NCI-H1105 treated with DMSO at 0.1 percent for 48 hours (cell line): ENCODE data around the gene STK4.
A peak's percentile ranks its signal among the peaks of the same experiment; 100 is the strongest.

Source experiments
- DNase-seq: peaks from one replicate; lab custom pipeline; 2025; lab: John Stamatoyannopoulos, UW

The STK4 gene

DNA sequence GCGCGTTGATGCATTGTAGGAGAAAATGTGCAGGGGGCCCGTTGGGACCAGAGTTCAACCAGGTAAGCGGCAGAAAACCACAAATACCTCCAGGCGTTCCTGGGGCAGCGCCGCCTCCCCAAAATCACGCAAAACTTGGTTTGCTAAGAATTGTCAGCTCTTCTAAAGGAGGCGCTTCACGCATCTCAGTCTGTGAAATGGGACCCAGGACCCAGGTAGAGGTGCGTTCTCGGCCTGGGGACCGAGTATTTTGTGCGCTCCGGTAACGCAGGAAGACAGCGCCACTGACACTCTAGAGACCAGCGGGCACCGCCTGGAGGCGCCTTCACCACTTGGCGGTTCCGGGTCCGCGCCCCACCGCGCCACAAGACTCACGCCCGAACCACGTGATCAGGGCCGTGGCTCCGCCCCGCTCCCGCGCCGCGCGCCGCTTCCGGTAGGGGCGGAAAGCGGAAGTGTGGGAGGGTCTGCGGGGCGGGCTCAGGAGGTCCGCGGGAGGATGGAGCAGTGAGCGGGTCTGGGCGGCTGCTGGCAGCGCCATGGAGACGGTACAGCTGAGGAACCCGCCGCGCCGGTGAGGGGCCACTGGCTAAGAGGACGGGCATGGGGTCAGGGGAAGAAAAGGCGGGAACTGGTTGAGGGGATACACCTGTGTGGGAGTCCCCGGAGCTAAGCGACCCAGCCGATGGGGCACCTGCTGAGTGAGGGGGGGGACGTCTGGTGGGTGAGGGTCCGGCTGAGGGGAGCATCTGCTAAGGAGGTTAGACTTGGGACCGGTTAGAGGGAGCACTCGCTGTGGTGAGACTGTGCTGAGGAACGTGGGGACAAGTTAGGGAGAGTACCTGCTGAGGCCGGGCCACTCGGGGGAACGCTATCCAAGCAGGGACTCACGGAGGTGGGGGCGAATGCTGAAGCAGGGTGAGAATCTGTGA, at the start of gene STK4:
TSS of gene STK4 (plus strand) at position 483 of the 932 bp plus-strand sequence. CDS start at position 540, 57 bp downstream.
- DNase-seq = peak; percentile 88

DNA sequence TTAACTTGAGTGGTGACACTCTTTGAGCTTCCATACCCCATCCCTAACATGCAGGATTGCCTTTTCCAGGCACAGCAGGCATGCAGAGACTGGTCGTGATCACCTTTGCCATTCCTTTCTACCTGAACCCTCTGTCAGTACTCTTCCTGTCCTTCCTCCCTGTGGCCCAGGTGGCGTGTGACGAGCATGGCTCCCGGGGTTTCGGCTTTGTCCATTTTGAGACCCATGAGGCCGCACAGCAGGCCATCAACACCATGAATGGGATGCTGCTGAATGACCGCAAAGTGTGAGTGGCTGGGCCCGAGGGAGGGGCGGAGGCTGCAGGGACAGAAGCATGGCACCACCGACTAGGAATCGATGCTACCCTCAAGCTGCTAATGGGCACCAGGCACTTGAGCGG, 49.7 kb upstream of the STK4 start:
- DNase-seq = no peak

DNA sequence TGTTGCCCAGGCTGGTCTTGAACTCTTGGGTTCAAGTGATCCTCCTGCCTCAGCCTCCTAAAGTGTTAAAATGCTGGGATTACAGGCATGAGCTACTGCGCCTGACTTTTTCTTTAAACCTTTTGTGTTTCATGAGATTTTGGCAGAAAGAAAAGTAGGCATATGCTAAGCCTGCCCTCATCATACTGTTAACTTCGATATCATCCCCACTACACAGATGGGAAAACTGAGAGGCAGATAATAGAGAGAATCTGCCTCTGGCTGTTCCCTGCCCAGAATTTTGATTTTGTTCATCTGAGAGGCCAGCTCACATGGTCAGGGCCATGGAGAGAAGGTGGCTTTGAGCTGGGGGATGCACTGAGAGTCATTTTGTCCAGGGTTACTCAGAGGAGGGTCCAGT, 48.9 kb upstream of the STK4 start:
- DNase-seq = no peak

DNA sequence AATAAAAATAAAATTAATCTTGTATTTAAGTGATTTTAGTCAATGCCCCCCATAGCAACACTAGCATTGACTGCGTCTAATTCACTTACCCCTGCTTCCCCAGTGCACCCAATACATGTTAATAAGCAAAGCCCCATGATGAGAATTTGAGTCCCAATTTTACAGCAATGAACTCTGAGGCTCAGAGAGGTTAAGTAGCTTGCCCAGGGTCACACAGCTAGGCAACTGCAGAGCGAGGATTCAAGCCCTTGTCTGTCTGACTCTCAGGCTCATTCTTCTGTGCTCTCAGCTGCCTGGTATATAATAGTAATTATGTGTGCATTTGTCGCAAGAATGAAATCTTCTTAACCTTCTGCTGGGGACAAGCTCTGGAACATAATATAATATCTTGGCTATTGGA, 48.0 kb upstream of the STK4 start:
- no peak for DNase-seq

DNA sequence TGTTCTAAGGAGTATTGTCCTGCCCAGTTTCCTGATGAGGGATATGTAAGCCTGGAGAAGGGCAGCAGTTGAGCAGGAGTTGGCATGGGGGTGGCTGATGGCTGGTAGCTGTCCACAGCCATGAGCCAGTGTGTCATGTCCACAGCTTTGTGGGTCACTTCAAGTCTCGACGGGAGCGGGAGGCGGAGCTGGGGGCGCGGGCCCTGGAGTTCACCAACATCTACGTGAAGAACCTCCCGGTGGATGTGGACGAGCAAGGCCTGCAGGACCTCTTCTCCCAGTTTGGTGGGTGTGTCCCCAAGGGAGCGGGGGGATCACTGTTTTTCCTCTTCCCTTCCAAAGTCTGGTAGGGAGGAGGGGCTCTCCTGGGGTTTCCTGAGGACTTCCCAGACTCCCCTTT, 47.6 kb upstream of the STK4 start:
- no peak for DNase-seq

DNA sequence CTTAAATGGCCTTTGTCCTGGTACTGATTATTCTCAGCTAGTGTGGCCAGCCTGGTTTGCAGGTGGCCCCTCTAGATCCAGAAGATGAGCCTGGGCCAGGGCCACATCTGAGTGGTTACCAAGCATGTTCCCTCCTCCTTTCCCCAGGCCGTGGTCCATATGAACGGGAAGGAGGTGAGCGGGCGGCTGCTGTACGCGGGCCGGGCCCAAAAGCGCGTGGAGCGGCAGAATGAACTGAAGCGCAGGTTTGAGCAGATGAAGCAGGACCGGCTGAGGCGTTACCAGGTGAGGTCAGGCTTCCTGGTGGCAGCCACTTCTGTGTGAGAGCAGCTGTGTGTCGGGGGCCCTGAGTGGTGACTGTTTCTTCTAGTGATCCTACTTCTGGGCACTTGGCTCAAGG, 44.9 kb upstream of the STK4 start:
- DNase-seq = no peak

DNA sequence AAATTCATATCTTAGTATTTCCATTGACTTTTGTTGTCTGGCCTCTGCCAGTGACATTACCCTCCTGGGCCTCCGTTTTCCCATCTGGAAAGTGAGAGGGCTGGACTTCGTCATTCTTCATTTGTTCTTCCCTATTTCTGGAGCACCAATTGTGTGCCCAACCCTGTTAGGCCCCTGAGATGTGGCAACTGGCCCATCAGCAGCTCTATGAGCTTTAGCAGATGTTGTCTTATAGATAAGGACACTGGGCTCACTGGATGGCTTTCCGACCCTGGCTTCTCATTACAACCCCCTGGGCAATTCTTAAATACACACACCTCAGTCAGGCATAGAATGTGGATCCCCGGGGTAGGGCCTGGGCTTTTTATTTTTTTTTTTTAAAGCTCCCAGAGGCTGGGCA, 41.8 kb upstream of the STK4 start:
- no peak for DNase-seq

DNA sequence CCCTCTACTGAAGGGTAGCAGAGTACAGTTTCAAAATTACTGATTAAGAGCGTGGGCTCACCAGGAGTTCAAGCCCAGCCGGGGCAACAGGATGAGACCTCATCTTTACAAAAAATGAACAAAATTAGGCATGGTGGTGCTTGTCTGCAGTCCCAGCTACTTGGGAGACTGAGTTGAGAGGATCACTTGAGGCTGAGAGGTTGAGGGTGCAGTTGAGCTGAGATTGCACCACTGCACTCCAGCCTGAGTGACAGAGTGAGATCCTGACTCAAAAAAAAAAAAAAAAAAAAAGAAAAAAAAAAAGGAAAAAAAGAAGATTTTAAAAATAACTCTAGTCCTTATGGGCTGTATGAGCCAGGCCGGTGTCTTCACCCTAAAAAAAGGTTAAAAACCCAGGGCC, 37.7 kb upstream of the STK4 start:
- DNase-seq = no peak

DNA sequence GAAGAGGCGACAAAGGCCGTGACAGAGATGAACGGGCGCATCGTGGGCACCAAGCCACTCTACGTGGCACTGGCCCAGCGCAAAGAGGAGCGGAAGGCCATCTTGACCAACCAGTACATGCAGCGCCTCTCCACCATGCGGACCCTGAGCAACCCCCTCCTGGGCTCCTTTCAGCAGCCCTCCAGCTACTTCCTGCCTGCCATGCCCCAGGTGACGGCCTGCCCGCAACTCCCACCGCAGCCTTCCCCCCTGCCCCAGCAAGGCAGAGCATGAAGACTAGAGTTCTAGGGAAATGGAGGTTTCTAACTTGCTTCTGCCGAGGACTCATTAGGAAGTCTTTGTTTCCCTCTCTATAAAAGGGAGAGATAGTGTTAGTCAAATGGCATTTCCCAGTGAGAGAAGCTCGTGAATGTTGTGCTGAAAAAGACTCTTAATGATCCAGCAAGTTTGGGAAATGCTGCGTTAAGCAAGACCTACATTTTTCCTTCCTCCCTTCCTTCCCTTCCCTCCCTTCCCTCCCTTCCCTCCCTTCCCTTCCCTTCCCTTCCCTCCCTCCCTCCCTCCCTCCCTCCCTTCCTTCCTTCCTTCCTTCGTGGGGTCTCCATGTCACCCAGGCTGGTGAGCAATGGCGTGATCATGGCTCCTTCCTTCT, 35.7 kb upstream of the STK4 start:
- DNase-seq = no peak

DNA sequence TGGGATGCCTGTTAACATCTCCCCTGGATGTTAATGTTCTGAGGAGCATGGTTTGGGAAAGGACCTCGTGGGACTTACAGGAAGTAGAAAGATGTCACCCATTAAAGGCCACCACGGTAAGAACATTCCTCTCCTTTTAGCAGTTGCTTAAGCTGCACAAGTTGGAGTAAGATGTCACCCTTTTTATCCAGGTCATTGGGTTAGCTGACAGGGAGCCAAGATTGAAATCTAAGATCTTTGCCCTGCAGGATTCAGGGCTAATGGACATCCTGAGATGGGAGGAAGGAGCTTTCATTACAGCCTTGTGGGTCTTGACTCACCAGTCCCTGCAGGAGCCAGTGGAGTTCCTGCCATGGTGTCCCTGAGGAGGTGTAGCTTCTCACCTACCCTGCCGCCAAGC, 34.4 kb upstream of the STK4 start:
- DNase-seq = no peak

DNA sequence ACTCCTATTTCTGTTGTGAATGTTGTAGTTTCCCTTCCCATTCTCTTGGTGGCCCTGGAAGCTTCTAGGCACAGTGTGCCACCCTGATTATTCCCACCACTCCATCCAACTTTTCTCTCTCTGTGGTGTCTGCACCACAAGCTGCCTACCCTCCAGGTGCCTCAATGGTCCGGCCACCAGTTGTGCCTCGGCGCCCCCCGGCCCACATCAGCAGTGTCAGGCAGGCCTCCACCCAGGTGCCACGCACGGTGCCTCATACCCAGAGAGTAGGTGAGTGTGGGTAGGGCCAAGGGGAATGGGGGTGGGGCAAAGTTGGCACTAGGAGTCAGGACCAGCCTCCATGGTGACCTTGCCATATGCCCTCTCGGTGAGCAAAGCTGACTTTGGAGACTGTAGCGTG, 33.4 kb upstream of the STK4 start:
- no peak for DNase-seq

DNA sequence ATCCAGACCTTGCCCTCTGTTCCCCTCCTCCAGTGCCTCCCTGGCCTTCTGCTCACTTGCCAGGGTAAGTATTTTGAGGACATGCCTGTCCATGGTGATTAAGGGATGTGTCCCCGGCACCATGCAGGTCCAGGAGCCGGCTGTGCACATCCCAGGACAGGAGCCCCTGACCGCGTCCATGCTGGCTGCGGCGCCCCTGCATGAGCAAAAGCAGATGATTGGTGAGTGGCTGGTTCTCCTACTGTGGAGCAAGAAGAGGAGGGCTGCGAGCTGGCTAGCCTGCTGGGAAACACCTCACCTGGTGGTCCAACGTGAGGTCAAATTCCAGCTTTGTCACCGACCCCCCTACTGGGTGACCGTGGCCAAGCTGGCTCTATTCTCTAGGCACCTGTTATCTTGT, 29.8 kb upstream of the STK4 start:
- no peak for DNase-seq

DNA sequence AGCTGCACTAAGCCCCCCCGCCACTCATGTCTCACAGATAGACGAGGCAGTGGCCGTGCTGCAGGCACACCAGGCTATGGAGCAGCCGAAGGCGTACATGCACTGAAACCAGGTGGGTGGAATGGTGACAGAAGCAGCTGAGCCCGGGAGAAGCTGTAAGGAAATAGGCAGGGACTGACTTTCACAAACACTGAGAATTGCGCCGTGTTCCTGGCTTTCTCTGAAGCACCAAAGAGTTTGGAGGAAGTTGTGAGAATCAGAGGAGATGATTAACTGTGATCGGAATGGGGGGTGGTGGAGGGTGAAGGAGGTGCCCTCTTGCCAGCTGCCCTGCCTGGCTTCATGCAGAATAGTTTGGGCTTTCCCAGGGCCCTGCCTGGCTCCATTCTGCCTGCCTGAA, 27.7 kb upstream of the STK4 start:
- DNase-seq = no peak

DNA sequence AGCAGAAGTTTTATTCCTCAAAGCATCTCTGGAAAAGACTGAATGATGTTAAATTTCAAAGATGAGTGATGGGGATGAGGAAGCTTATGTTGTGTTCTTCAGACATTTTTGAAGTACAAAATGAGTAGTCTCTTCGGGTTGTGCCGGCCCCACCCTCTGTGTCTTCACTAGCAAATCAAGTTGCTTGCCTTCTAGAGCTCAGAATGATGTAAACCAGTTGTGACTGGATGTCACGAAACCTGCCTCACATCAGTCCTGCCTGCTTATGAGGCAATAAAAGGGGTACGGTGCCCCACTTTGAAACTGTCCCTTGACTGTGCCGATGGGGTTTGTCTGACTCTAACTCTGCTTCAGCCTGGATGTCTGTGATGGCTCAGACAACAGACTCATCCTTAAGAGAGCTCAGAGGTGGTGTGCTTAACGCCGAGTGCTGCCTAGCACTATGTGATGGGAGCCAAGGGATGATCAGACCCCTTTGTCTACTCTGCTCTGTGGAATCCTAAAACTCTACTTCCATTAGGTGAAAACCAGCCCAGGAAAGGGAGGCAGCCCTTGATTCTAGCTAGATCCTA, 25.1 kb upstream of the STK4 start:
- no peak for DNase-seq

DNA sequence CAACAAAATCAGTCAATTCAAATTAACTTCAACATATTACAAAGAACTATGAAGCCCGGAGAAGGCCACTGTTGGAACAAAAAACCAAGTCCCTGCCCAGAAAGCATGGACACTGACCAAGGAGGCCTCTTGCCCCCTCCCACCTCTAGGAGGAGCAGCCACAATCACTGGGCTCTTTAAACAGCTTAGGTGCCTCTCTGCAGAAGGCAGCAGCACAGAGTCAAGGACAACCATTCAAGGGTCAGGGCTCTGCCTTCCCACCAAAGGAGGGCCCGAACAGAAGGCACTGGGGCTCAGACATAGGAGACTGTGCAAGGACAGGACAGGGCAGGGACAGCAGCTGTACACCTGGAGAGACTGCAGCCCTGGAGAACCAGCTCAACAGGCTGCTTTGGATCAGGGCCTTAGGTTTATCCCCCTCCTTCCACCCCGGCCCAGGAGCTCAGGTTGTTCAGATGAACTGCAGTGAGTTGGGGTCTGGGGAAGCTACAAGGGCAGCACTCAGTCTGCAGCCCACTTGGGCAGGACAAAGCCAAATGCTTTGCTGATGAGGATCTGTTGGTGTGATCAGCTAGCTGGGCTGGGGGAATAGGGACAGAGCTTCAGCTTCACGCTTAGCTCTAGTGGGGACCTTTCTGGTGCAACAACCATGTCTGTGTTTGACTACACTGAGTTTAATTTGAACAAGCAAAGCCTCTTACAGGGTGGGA, 23.9 kb upstream of the STK4 start:
- DNase-seq = no peak

DNA sequence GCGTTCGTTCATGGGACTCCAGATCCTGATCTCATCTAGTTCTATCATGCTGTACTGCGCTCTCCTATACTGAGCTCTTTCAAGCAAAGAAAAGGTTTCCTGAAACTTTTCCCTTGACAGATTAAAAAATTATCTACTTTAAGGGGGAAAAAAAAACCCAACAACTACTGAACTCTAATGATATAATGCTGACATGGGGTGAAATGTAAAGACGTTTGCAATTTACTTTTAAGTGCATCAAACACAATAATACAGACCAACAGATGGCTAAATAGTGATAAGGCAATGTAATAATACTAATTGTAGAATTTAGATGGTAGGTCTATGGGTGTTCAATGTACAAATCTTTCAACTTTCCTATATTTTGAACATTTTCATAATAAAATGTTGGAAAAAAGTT, 22.5 kb upstream of the STK4 start:
- DNase-seq = no peak

DNA sequence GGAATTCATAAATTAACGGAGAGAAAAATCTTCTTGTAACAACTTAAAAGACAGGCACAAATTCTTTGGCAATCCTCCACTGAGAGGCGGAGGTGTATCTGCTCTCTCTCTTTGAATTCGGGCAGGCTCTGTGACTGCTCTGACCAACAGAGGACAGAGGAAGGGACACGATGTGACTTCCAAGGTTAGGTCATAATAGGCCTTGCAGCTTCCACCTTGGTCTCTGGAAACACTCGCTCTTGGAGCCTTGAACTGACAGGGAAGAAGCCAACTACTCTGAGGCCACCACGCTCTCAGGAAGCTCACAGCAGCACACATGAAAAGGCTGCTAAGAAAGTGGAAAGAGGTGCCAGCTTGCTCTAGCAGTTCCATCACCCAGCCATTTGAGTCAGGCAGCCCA, 21.1 kb upstream of the STK4 start:
- no peak for DNase-seq

DNA sequence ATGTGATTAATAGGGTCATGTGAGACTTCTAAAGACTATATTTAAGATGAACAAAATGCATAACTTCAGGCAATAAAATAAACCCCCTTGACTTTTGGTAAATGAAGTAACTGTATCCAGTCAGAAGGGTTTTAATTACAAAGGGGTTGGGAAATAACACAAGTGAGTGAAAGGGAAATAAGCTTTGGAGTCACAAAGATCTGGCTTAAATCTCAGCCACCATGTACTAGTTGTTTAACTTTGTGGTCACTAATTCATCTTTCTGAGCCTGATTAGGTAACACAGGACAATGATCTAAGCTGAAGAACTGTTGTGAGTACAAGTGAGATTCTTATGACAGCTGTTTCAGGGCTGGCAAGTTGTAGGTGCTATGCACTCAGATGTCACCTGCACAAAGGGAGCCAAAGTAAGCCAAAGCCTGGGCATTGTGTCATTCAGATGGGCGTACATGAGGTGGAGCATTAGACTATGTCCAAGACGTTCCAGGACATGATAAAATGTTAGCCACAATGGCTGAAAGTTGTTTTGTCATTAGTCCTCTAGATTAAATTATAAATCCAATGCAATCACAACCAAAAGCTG, 19.9 kb upstream of the STK4 start:
- DNase-seq = no peak

DNA sequence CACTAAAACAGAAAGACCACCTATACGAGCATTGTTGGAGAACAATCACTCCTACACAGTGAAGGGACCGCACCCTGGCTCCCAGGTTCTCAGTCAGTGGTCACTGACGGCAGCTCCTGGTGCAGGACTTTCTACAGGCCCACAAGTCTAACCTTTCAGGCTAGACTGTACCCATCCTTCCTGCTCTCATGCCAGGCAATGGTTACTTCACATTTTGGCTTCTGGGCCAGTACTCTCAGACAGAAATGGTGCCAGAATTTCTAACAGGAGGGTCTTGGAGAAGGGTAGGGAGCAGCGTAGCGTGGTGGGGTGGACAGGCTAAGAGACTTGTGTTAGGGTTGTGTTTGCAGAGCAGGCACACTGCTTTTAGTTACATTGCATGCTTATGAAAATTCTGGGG, 18.2 kb upstream of the STK4 start:
- no peak for DNase-seq

DNA sequence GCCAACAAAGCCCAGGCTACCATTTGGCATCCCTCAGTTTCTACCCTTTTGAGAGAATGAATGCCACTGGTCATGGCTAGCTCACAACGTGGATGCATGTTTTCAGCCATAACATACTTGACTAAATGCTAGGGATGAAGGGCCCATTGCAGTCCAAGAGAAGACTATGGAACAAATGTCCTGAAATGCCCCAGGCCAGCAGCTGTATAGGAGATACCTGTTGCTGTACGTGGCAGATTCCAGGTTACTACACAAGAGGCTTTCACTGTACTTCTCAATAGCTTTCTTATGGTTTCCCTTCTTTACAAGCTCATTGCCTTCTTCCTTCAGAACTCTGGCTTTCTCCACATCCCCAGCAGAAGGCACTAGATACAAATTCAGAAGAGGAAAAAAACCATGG, 17.8 kb upstream of the STK4 start:
- no peak for DNase-seq

DNA sequence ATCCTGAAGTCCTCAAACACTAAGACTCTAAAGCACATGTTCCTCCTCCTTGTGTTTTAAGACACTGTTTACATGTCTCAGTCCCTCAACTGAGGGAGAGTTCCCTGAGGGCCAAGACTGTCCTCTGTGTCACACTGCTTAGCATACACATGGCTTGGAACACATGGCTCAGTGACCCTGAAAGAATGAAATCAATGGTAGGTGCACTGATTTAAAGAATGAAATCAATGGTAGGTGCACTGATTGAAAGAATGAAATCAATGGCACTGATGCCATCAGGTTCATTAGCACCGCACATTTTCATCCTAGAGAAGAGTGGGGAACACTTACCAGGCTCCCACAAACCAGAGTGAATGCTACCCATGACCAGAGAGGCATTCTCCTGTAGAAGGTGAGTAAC, 15.9 kb upstream of the STK4 start:
- DNase-seq = no peak

DNA sequence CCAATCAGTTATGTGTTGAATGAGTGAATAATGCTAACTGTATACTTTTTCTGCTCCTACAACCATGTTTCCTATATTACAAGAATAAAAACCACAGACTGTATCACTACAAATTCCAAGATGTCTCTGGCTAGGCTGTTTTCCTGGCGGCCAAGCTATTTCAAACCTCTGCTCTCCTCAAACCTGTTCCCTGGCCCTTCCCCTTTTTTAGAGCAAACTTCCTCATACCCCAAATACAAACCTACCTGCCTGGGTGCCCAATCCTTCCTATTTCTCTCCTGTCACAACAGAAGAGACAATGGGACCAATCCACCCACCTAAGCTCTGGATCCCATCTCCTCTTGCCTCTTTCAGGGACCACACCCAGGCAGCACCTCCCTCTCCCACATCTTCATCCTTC, 13.6 kb upstream of the STK4 start:
- no peak for DNase-seq
